ENCODE data around the gene NFYC. TPM values are rescaled to one million over a fixed set of nuclear protein-coding genes. Genes with fewer than 3 reads are reported as not detected.

Gene NFYC
- total RNA-seq, 1 experiment from 2014 or later = 65.5 TPM

DNA sequence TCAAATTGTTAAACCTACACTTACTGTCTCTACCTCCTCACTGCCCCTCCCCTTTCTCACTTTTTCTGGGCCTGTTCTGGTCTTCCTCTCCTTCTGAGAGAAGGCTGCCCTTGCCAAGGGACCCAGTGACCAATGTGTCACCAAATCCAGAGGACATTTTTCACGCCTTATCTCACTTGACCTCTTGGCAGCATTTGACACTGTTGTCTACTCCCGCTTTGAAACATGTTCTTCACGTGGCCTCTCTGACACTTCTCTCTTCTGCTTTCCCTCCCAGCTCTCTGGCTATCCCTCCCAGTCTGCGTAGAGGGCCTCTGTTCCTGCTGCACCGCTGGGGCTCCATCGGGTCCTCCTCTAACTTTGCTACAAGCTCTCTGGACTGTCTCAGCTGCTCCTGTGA, 117.4 kb downstream of the NFYC start:
- Mint-ChIP-seq H3K27me3 (ENCODE audit: unreplicated experiment) (peaks cover 59% of the 10 kb centered on the region), H3K9me3 (ENCODE audit: low read depth, unreplicated experiment) (no peaks in the 10 kb centered on the region), H3K4me1 (ENCODE audit: low read depth, unreplicated experiment) (no peaks in the 10 kb centered on the region), H3K36me3 (ENCODE audit: insufficient read depth, unreplicated experiment) (no peaks in the 10 kb centered on the region), H3K4me3 (ENCODE audit: low read depth, unreplicated experiment) (no peak overlapping the region), H3K27ac (ENCODE audit: unreplicated experiment) (no peak overlapping the region)
- intact Hi-C loops (cut with micrococcal nuclease; ENCODE audit: unreplicated experiment) = no loop called here
- no peak for DNase-seq
- CTCF ChIA-PET = interaction anchor here (0.6 kb wide), 1 partner anchor 143 kb away, joined by 3 read pairs; no protein-coding TSS in a partner anchor
- BruUV-seq (replicated peaks) = no TSS peak
- TF ChIP-seq, protein P1, sequence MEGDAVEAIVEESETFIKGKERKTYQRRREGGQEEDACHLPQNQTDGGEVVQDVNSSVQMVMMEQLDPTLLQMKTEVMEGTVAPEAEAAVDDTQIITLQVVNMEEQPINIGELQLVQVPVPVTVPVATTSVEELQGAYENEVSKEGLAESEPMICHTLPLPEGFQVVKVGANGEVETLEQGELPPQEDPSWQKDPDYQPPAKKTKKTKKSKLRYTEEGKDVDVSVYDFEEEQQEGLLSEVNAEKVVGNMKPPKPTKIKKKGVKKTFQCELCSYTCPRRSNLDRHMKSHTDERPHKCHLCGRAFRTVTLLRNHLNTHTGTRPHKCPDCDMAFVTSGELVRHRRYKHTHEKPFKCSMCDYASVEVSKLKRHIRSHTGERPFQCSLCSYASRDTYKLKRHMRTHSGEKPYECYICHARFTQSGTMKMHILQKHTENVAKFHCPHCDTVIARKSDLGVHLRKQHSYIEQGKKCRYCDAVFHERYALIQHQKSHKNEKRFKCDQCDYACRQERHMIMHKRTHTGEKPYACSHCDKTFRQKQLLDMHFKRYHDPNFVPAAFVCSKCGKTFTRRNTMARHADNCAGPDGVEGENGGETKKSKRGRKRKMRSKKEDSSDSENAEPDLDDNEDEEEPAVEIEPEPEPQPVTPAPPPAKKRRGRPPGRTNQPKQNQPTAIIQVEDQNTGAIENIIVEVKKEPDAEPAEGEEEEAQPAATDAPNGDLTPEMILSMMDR (IDR thresholded peaks at IDR 0.05; ENCODE audit: unreplicated experiment) = no peak

GRCh38 chr1:40810927-40811326, 119.4 kb downstream of the NFYC start:
- peaks cover 61% of the 10 kb centered on the region for H3K27me3 Mint-ChIP-seq (ENCODE audit: unreplicated experiment)
- TF ChIP-seq, protein P1 (IDR thresholded peaks at IDR 0.05; ENCODE audit: unreplicated experiment) = no peak
- no peak for DNase-seq
- H3K4me3 Mint-ChIP-seq (ENCODE audit: low read depth, unreplicated experiment) = no peak overlapping the region
- intact Hi-C loops (cut with micrococcal nuclease; ENCODE audit: unreplicated experiment) = no loop called here
- no peaks in the 10 kb centered on the region for H3K36me3 Mint-ChIP-seq (ENCODE audit: insufficient read depth, unreplicated experiment)
- H3K4me1 Mint-ChIP-seq (ENCODE audit: low read depth, unreplicated experiment) = no peaks in the 10 kb centered on the region
- BruUV-seq (replicated peaks) = no TSS peak
- CTCF ChIA-PET = no interaction called here
- no peaks in the 10 kb centered on the region for H3K9me3 Mint-ChIP-seq (ENCODE audit: low read depth, unreplicated experiment)
- no peak overlapping the region for H3K27ac Mint-ChIP-seq (ENCODE audit: unreplicated experiment)

- no peaks in the 10 kb centered on the region for H3K36me3 Mint-ChIP-seq (ENCODE audit: insufficient read depth, unreplicated experiment)
- no TSS peak for BruUV-seq (replicated peaks)
- no peak overlapping the region for H3K27ac Mint-ChIP-seq (ENCODE audit: unreplicated experiment)
- no peak for DNase-seq
- CTCF ChIA-PET = no interaction called here
- TF ChIP-seq, protein P1 (IDR thresholded peaks at IDR 0.05; ENCODE audit: unreplicated experiment) = no peak
- no peak overlapping the region for H3K4me3 Mint-ChIP-seq (ENCODE audit: low read depth, unreplicated experiment)
- H3K9me3 Mint-ChIP-seq (ENCODE audit: low read depth, unreplicated experiment) = no peaks in the 10 kb centered on the region
- no peaks in the 10 kb centered on the region for H3K4me1 Mint-ChIP-seq (ENCODE audit: low read depth, unreplicated experiment)
- intact Hi-C loops (cut with micrococcal nuclease; ENCODE audit: unreplicated experiment) = no loop called here
- peaks cover 52% of the 10 kb centered on the region for H3K27me3 Mint-ChIP-seq (ENCODE audit: unreplicated experiment)
Observed at GRCh38 chr1:40815420-40815819, 123.9 kb downstream of the NFYC start.

GRCh38 chr1:40817791-40818263, 126.3 kb downstream of the NFYC start:
- Mint-ChIP-seq H3K4me1 (ENCODE audit: low read depth, unreplicated experiment) (no peaks in the 10 kb centered on the region), H3K4me3 (ENCODE audit: low read depth, unreplicated experiment) (no peak overlapping the region), H3K27me3 (ENCODE audit: unreplicated experiment) (peaks cover 28% of the 10 kb centered on the region), H3K9me3 (ENCODE audit: low read depth, unreplicated experiment) (no peaks in the 10 kb centered on the region), H3K36me3 (ENCODE audit: insufficient read depth, unreplicated experiment) (no peaks in the 10 kb centered on the region), H3K27ac (ENCODE audit: unreplicated experiment) (no peak overlapping the region)
- no TSS peak for BruUV-seq (replicated peaks)
- CTCF ChIA-PET = no interaction called here
- TF ChIP-seq, protein P1 (IDR thresholded peaks at IDR 0.05; ENCODE audit: unreplicated experiment) = no peak
- DNase-seq = no peak
- intact Hi-C loops (cut with micrococcal nuclease; ENCODE audit: unreplicated experiment) = no loop called here

All from Calu3 (cell line).